Measurements from ENCODE around the gene RBPJ. TPM values are rescaled to one million over a fixed set of nuclear protein-coding genes. Genes with fewer than 3 reads are reported as not detected.

Gene RBPJ
- total RNA-seq, 2 donors from 2014 or later: 71.1 to 78.0 TPM

- no peak for TF ChIP-seq CTCF (conservative IDR thresholded peaks at IDR 0.05)
- Histone ChIP-seq H3K9ac (ENCODE audit: extremely low read depth, low read length, poor library complexity, severe bottlenecking) (no peak overlapping the region), H3K4me1 (ENCODE audit: control insufficient read depth, insufficient read depth, low read length) (no peaks in the 10 kb centered on the region), H3K9me3 (ENCODE audit: control insufficient read depth, low read length) (peaks cover 28% of the 10 kb centered on the region), H3K27me3 (ENCODE audit: control insufficient read depth, insufficient read depth, low read length, poor library complexity, severe bottlenecking) (no peaks in the 10 kb centered on the region), H3K27ac (ENCODE audit: low read depth, low read length) (no peak overlapping the region), H3K4me3 (ENCODE audit: low read length) (peak overlapping the region; percentile 86), H3K36me3 (ENCODE audit: control insufficient read depth, insufficient read depth, low read length) (no peaks in the 10 kb centered on the region)
- H3K9me3 Mint-ChIP-seq: peaks cover 47% of the 10 kb centered on the region
- H3K27me3 Mint-ChIP-seq (ENCODE audit: insufficient read depth): no peaks in the 10 kb centered on the region
- no peak for DNase-seq
- peak overlapping the region; percentile 95 for H3K4me3 Mint-ChIP-seq
- H3K4me1 Mint-ChIP-seq: peaks cover 5% of the 10 kb centered on the region
- 90 to 92% methylated on average over 1 to 2 of the region's 2 CpGs for WGBS, 2 experiments (ENCODE audit: insufficient coverage in 1 of 2, insufficient read length in 1 of 2)
- H3K36me3 Mint-ChIP-seq (ENCODE audit: low read depth): peaks cover 6% of the 10 kb centered on the region
- no peak overlapping the region for H3K27ac Mint-ChIP-seq
Observed at GRCh38 chr4:26317766-26318165, 3.0 kb upstream of the RBPJ start.

GRCh38 chr4:26319467-26319948 is 1.3 kb upstream of the RBPJ start:
- Mint-ChIP-seq H3K36me3 (ENCODE audit: low read depth) (peaks cover 6% of the 10 kb centered on the region), H3K4me1 (peaks cover 19% of the 10 kb centered on the region), H3K9me3 (peaks cover 38% of the 10 kb centered on the region), H3K27ac (peak overlapping the region; percentile 98), H3K4me3 (peak overlapping the region; percentile 95), H3K27me3 (ENCODE audit: insufficient read depth) (no peaks in the 10 kb centered on the region)
- Histone ChIP-seq H3K4me1 (ENCODE audit: control insufficient read depth, insufficient read depth, low read length) (no peaks in the 10 kb centered on the region), H3K27me3 (ENCODE audit: control insufficient read depth, insufficient read depth, low read length, poor library complexity, severe bottlenecking) (no peaks in the 10 kb centered on the region), H3K36me3 (ENCODE audit: control insufficient read depth, insufficient read depth, low read length) (no peaks in the 10 kb centered on the region), H3K4me3 (ENCODE audit: low read length) (peak overlapping the region; percentile 86), H3K27ac (ENCODE audit: low read depth, low read length) (peak overlapping the region; percentile 98), H3K9ac (ENCODE audit: extremely low read depth, low read length, poor library complexity, severe bottlenecking) (peak overlapping the region; percentile 95), H3K9me3 (ENCODE audit: control insufficient read depth, low read length) (peaks cover 23% of the 10 kb centered on the region)
- WGBS, 2 experiments (ENCODE audit: insufficient coverage in 1 of 2, insufficient read length in 1 of 2): 0% methylated on average over 15 to 43 of the region's 43 CpGs
- TF ChIP-seq CTCF (conservative IDR thresholded peaks at IDR 0.05): no peak
- DNase-seq: peak; percentile 98

- H3K36me3 Mint-ChIP-seq (ENCODE audit: low read depth): peaks cover 6% of the 10 kb centered on the region
- H3K9me3 Mint-ChIP-seq: peaks cover 33% of the 10 kb centered on the region
- H3K27me3 Mint-ChIP-seq (ENCODE audit: insufficient read depth): no peaks in the 10 kb centered on the region
- no peak for DNase-seq
- no peaks in the 10 kb centered on the region for H3K4me1 ChIP-seq (ENCODE audit: control insufficient read depth, insufficient read depth, low read length)
- peaks cover 22% of the 10 kb centered on the region for H3K4me1 Mint-ChIP-seq
- H3K4me3 ChIP-seq (ENCODE audit: low read length): peak overlapping the region; percentile 86
- peak overlapping the region; percentile 95 for H3K4me3 Mint-ChIP-seq
- H3K9ac ChIP-seq (ENCODE audit: extremely low read depth, low read length, poor library complexity, severe bottlenecking): peak overlapping the region; percentile 95
- no peaks in the 10 kb centered on the region for H3K27me3 ChIP-seq (ENCODE audit: control insufficient read depth, insufficient read depth, low read length, poor library complexity, severe bottlenecking)
- peak overlapping the region; percentile 98 for H3K27ac Mint-ChIP-seq
- 0 to 1% methylated on average over 14 to 33 of the region's 33 CpGs for WGBS, 2 experiments (ENCODE audit: insufficient coverage in 1 of 2, insufficient read length in 1 of 2)
- TF ChIP-seq CTCF (conservative IDR thresholded peaks at IDR 0.05): no peak
- no peaks in the 10 kb centered on the region for H3K36me3 ChIP-seq (ENCODE audit: control insufficient read depth, insufficient read depth, low read length)
- H3K9me3 ChIP-seq (ENCODE audit: control insufficient read depth, low read length): peaks cover 19% of the 10 kb centered on the region
- peak overlapping the region; percentile 98 for H3K27ac ChIP-seq (ENCODE audit: low read depth, low read length)
Observed at GRCh38 chr4:26319949-26320537, 771 bp upstream of the RBPJ start.

Measured in endodermal cell (in vitro differentiated cells).